K562 (cell line): ENCODE measurements around the gene WDR90. TPM values are rescaled to one million over a fixed set of nuclear protein-coding genes. Genes with fewer than 3 reads are reported as not detected.

ENCODE experiments used
- ATAC-seq: fragments of 200-7000 bp; cut with Tn5 transposase; 3 replicates; pipeline ENCODE4 v1.9.1; 2020; ENCODE audit warnings: moderate library complexity
- BruUV-seq: library from RNA; stranded (reverse); fragments of 400-500 nt; replicated peaks from 2 replicates; lab custom pipeline; 2021; lab: Mats Ljungman, UMichigan
- CTCF ChIA-PET: fragments of 300-600 bp; formaldehyde crosslinking; extraction: SDS; loops from one replicate; lab custom pipeline; 2021; ENCODE audit warnings: low intra/inter-chr PET ratio; lab: Yijun Ruan, JAX
- POLR2A ChIA-PET: fragments of 300-600, 350-650 bp; sonication (Branson Sonifier 250); formaldehyde crosslinking; extraction: SDS; loops from one replicate; lab custom pipeline; 2021; ENCODE audit warnings: antibody characterized with exemption, inconsistent platforms; lab: Yijun Ruan, JAX
- DNase-seq, 4 experiments: peaks; one replicate each; pipeline versions ENCODE4 v3.0.0 to v3.0.0-alpha.2; 2011 to 2018; ENCODE audit warnings: low spot score in 3 of 4, mixed read lengths in 3 of 4; ENCODE audit errors: extremely low read depth in 1 of 4
- FAIRE-seq: peaks from 2 replicates; lab custom pipeline; 2011; peaks lifted over from hg19 to GRCh38; lab: Jason Lieb, UNC
- H2AFZ ChIP-seq: 2 replicates; pipeline ENCODE4 v1.6.0; 2011; ENCODE audit warnings: low read depth, low read length, control low read depth, inconsistent platforms
- H3K27ac ChIP-seq: fragments of 200-600 bp; 3 replicates; pipeline ENCODE4 v1.8.0; 2011; ENCODE audit warnings: low read depth, mild to moderate bottlenecking, control low read depth, inconsistent platforms, low read length, moderate library complexity, mixed read lengths; ENCODE audit errors: extremely low read depth
- H3K27me3 ChIP-seq, 2 experiments: fragments of 300-600 bp in 1 of 2; 2 replicates in 1 of 2; 3 replicates in 1 of 2; pipeline versions ENCODE4 v1.6.0 to v1.8.0; 2011; ENCODE audit warnings: inconsistent platforms in 2 of 2, low read length in 2 of 2, mild to moderate bottlenecking in 1 of 2, mixed read lengths in 1 of 2, moderate library complexity in 1 of 2; ENCODE audit not compliant: control insufficient read depth in 2 of 2, insufficient read depth in 2 of 2
- H3K36me3 ChIP-seq: fragments of 300-600 bp; 3 replicates; pipeline ENCODE4 v1.8.0; 2011; ENCODE audit warnings: mild to moderate bottlenecking, low read length, inconsistent platforms; ENCODE audit not compliant: control insufficient read depth, insufficient read depth
- H3K4me1 ChIP-seq, 2 experiments: fragments of 200-600 bp in 1 of 2; replicated peaks in 1 of 2; 2 replicates in 1 of 2; 3 replicates in 1 of 2; pipeline versions ENCODE4 v1.5.1 to v1.8.0; 2011; ENCODE audit warnings: inconsistent platforms in 2 of 2, low read length in 2 of 2, mild to moderate bottlenecking in 1 of 2, mixed read lengths in 1 of 2, moderate library complexity in 1 of 2; ENCODE audit not compliant: control insufficient read depth in 2 of 2, insufficient read depth in 2 of 2
- H3K4me2 ChIP-seq: 2 replicates; pipeline ENCODE4 v1.6.1; 2011; ENCODE audit warnings: low read length, control low read depth, inconsistent platforms, mixed read lengths; ENCODE audit not compliant: insufficient read depth
- H3K4me3 ChIP-seq: fragments of 200-600 bp; sonication (generic), shearing (Covaris generic); 2 replicates; pipeline ENCODE4 v1.5.1; 2016; ENCODE audit warnings: control low read depth, inconsistent platforms
- H3K79me2 ChIP-seq: fragments of 200-600 bp; 3 replicates; pipeline ENCODE4 v1.8.0; 2011; ENCODE audit warnings: low read length, inconsistent platforms; ENCODE audit not compliant: control insufficient read depth, insufficient read depth
- H3K9ac ChIP-seq, 2 experiments: 2 replicates each; pipeline versions ENCODE4 v1.6.0 to v1.6.1; 2011; ENCODE audit warnings: low read depth in 2 of 2, low read length in 2 of 2, control low read depth in 1 of 2, inconsistent platforms in 1 of 2, mild to moderate bottlenecking in 1 of 2, mixed read lengths in 1 of 2; ENCODE audit not compliant: insufficient read depth in 1 of 2
- H3K9me1 ChIP-seq: one replicate; pipeline ENCODE4 v1.6.0; 2011; ENCODE audit warnings: inconsistent platforms, mild to moderate bottlenecking, low read length, moderate library complexity; ENCODE audit not compliant: control insufficient read depth, insufficient read depth
- H3K9me3 ChIP-seq: replicated peaks from 2 replicates; pipeline ENCODE4 v1.5.1; 2011; ENCODE audit warnings: low read depth, low read length, inconsistent platforms; ENCODE audit not compliant: control insufficient read depth, insufficient read depth
- H4K20me1 ChIP-seq: replicated peaks from 2 replicates; pipeline ENCODE4 v1.6.1; 2011; ENCODE audit warnings: low read length, inconsistent platforms, mixed read lengths; ENCODE audit not compliant: control insufficient read depth, insufficient read depth
- KHSRP ChIP-seq: fragments of 450-650 bp; IDR thresholded peaks from 2 replicates; pipeline ENCODE4 v1.6.1; 2017
- ZNF263 ChIP-seq: sonication (generic); formaldehyde crosslinking; IDR thresholded peaks from 2 replicates; pipeline ENCODE4 v1.8.0; 2022; ENCODE audit warnings: mild to moderate bottlenecking, missing genetic modification reagents, borderline replicate concordance
- WGBS: fragments of 100-300 bp; shearing (Covaris generic); methylation state at CpG from one replicate; pipeline ENCODE4 v1.1.6; 2016; ENCODE audit warnings: low coverage, mixed read lengths; ENCODE audit not compliant: insufficient coverage; ENCODE audit errors: missing lambda C conversion rate; 5-methylcytosine and 5-hydroxymethylcytosine counted together
- in situ Hi-C: fragments of 300-500 bp; cut with MboI; formaldehyde crosslinking; loops from 4 replicates; pipeline ENCODE4 v1.15.0; 2018; ENCODE audit warnings: inconsistent platforms, mixed read lengths
- intact Hi-C: fragments of 100-400 bp; cut with micrococcal nuclease; formaldehyde crosslinking; loops from 2 replicates; pipeline ENCODE4 v1.14.2; 2022
- polyA plus RNA-seq, 8 experiments: library from polyadenylated mRNA; depleted of rRNA in 4 of 8; stranded (reverse) in 5 of 8; unstranded in 3 of 8; fragments of >200 nt; fragmentation: Nextera tagmentation in 2 of 8; fragmentation: Illumina TruSeq in 1 of 8; extraction: Ambion mirVana in 2 of 8; extraction: Trizol in 1 of 8; gene quantifications; 2 replicates each; pipeline versions ENCODE4 v1.2.1 to v1.2.3, GENCODE V29; 2011 to 2014; ENCODE audit warnings: inconsistent platforms in 1 of 8, missing spikeins in 1 of 8
- total RNA-seq, 7 experiments: library from RNA; depleted of rRNA in 6 of 7; stranded (reverse); fragments of >200 nt in 6 of 7; fragmentation: Illumina TruSeq in 2 of 7; extraction: Trizol in 2 of 7; gene quantifications; 2 replicates each; pipeline versions ENCODE4 v1.2.1 to v1.2.3, GENCODE V29; 2011 to 2021; ENCODE audit warnings: low replicate concordance in 1 of 7

The WDR90 gene
- total and polyA plus RNA-seq, 9 of the 15 experiments (the other 6 are each of a cell fraction or from before 2014, with no cell fraction given) = 0.44 to 12.6 (median 3.3) TPM

GRCh38 chr16:708959-709358, 59.8 kb downstream of the WDR90 start:
- FAIRE-seq (no peak), DNase-seq (no peak), ATAC-seq (no peak)
- Histone ChIP-seq H3K9ac (no peak overlapping the region), H3K4me2 (no peak overlapping the region), H3K27ac (no peak overlapping the region), H2AFZ (no peak overlapping the region), H3K9me1 (no peaks in the 10 kb centered on the region), H4K20me1 (peaks cover 24% of the 10 kb centered on the region; the same call in 1 of the 2 replicates), H3K4me3 (no peak overlapping the region), H3K27me3 (peaks cover 0 to 18% of the 10 kb centered on the region in 2 experiments; a peak in 2 of 5 replicates), H3K9me3 (no peaks in the 10 kb centered on the region), H3K36me3 (no peaks in the 10 kb centered on the region), H3K4me1 (peaks cover 0 to 64% of the 10 kb centered on the region in 2 experiments; a peak in 3 of 5 replicates), H3K79me2 (no peaks in the 10 kb centered on the region)
- TF ChIP-seq KHSRP (no peak), ZNF263 (peak; percentile 97)
- in situ Hi-C loops = no loop called here
- ChIA-PET POLR2A (interaction anchor here (0.5 to 1.0 kb wide), 3 partner anchors 11 to 27 kb away, joined by 3 to 4 read pairs (median 4); no protein-coding TSS in a partner anchor), CTCF (interaction anchor here (4.5 kb wide), 1 partner anchor 76 kb away, joined by 73 read pairs; no protein-coding TSS in a partner anchor)
- WGBS = 10% methylated on average over 4 of the region's 4 CpGs
- intact Hi-C loops = no loop called here
- BruUV-seq = no TSS peak
